HG03520 (cell line): ENCODE results near the gene KCNF1.

Source experiments
- ATAC-seq: cut with Tn5 transposase; IDR thresholded peaks from one replicate; pipeline ENCODE4 v1.9.1; 2021; ENCODE audit warnings: mild to moderate bottlenecking, moderate library complexity; ENCODE audit not compliant: unreplicated experiment

Gene KCNF1

DNA sequence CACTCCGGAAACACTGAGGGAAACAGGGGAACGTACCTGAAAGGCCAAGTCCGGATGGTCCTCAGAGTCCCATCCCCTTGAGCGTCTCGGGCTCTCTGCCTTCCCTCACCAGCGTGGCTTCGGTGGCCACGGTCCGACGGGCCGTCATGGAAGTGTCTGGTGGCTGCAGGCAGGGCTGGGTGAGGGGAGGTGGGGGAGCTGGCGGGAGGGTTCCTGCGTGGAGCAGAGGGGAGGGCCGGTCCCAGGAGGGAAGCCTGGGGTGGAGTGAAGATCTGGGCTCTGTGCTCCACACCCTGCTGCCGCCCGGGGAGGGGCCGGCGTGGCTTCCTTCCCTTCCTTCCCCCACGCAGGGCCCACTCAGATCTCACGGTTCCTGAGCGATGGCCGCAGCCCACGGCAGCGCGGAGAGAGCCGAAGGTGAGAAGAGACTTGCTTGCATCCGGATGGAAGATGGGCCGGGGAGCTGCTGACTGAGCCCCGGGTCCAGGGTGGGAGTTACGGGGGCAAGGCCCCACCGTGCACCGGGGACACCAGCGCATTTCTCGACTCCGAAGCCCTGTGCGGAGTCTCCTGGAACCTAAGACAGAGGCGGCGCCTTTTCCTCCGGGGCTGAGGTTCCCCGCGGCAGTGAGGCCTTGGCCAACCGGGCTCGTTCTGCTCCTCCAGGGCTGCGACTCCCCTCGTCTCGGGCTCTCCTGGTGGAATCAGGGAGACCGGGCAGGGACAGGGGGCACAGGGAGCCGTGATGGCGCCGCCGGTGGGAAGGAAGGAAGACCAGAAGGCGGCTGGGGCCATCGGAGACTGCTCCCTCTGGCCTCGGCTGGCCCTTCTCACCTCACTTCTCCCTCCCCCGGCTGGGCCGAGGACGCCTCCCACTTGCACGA, 49.1 kb downstream of the KCNF1 start:
- ATAC-seq, result no peak

DNA sequence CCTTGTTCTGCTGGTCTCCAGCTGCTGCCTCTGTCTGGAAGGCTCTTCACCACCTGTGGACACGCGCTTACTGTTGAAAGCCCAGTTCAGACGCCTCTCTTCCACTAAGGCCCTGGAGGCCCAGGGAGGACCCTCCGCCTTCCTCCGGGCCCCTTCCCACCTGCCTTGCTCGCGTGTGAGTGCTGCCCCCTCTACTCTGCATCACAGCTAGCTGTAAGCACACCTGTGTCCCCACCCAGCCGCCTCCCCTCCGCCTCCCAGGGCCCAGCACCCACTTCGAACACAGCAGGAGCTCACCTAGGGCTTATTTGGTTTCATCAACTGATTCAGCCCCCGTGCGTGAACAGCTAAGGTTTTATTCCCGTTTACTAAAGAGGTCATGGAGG, 49.7 kb downstream of the KCNF1 start:
- no peak for ATAC-seq

DNA sequence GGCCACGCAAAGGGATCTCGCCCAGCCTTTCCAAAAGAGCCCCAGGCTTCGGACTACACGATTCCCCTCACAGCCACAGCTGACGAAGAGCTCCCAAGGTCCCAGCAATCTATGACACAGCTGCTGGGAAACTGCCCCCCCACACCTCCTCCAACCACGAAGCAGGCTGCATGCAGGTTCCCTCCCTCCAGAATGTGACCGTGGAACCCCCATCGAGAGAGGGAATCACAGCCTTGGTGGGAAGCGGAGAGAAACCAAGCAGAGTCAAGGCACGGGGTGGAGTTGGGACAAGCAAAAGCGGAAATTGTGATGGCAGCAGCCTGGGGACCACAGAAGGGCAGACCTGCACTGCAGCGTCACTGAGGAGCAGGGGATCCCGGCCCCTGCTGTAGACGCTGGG, 50.3 kb downstream of the KCNF1 start:
- no peak for ATAC-seq

DNA sequence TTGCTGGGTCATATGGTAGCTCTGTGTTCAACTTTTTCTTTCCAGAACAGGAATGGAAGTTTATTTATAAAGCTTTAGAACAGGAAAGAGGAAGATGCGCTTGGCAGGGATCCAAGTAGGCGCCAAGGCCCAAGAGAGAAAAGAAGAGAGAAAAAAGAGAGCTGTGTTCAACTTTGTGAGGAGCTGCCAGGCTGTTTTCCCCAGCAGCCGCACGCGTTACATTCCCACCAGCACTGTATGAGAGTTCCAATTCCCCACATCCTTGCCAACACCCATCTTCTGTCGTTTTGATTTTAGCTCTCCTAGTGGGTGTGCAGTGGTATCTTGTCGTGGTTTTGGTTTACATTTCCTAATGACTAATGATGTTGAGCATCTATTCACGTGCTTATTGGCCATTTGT, 51.4 kb downstream of the KCNF1 start:
- ATAC-seq, result no peak
